NCI-H1105 treated with DMSO at 0.1 percent for 48 hours (cell line): ENCODE measurements around the gene ZNF317.
"Not testable (repeated sequence)": the region's sequence is repeated elsewhere in the genome, so short reads cannot be mapped to it uniquely, and the experiment has no call there.

Source experiments
- DNase-seq: peaks from one replicate; lab custom pipeline; 2025; lab: John Stamatoyannopoulos, UW

ZNF317 gene

GRCh38 chr19:9175326-9175725 is 35.1 kb downstream of the ZNF317 start:
- no peak for DNase-seq

GRCh38 chr19:9178901-9179300 is 38.7 kb downstream of the ZNF317 start, which contains the start of gene OR7D2:
OR7D2 (plus strand) TSS chr19:9178979; CDS start chr19:9185782, 6,803 bp downstream.
- no peak for DNase-seq

GRCh38 chr19:9183000-9183399 is 42.8 kb downstream of the ZNF317 start:
- no peak for DNase-seq

DNA sequence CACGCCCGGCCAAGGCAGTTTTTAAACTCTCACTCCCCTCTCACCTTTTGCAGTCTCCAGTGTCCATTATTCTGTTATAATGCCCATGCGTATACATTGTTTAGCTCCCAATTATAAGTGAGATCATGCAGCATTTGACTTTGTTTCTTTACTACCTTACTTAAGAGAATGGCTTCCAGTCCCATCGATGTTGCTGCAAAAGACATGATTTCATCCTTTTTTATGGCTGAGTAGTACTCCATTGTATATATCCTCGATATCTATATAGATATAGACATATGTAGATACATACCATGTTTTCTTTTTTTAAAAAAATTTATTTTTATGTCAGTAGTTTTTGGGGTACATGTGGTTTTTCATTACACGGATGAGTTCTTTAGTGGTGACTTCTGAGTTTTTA is 47.0 kb downstream of the ZNF317 start:
- no peak for DNase-seq

DNA sequence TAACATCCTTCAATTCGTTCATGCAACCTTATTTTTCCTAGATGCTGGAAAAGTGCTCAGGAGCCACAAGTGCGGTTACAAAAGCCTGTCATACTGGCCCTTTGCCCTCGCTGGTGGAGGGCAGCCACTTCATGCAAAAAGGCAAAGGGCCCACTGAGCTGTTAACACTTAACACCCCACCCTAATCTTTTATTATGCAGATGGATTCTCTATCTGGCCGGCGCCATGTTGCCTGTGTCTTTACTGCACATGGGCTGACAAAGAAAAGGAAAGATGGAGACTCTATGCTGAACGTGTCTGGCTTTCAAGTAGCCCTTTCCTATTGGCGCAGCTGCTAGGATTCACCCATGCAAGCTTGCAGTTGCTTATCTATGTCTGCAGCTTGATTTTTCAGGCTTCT is 49.3 kb downstream of the ZNF317 start:
- DNase-seq = no peak

- DNase-seq = not testable (repeated sequence)
Measured at GRCh38 chr19:9198044-9198443, 57.8 kb downstream of the ZNF317 start.

GRCh38 chr19:9205501-9206113 is 65.4 kb downstream of the ZNF317 start:
- DNase-seq = peak; percentile 50
